Neutrophil (primary cell): ENCODE results near the gene PRKN.

ENCODE experiments used
- H3K27ac ChIP-seq: fragments of 200-600 bp; sonication (generic); 2 replicates; pipeline ENCODE4 v1.5.1; 2016; ENCODE audit warnings: mild to moderate bottlenecking, moderate library complexity
- H3K27me3 ChIP-seq: fragments of 200-600 bp; sonication (generic); 2 replicates; pipeline ENCODE4 v1.6.0; 2016; ENCODE audit warnings: mild to moderate bottlenecking
- H3K36me3 ChIP-seq: fragments of 200-600 bp; sonication (generic); 2 replicates; pipeline ENCODE4 v1.5.1; 2017
- H3K4me1 ChIP-seq, 2 experiments: fragments of 200-600 bp in 1 of 2; sonication (generic) in 1 of 2; 1 replicate in 1 of 2; 2 replicates in 1 of 2; pipeline versions ENCODE4 v1.5.1 to v1.6.1; 2013 to 2016; ENCODE audit warnings: low read depth in 1 of 2, low read length in 1 of 2, mild to moderate bottlenecking in 1 of 2, moderate library complexity in 1 of 2; ENCODE audit not compliant: control insufficient read depth in 1 of 2, insufficient read depth in 1 of 2
- H3K4me3 ChIP-seq, 2 experiments: fragments of 200-600 bp in 1 of 2; sonication (generic) in 1 of 2; 1 replicate in 1 of 2; 2 replicates in 1 of 2; pipeline ENCODE4 v1.5.1; 2013 to 2016; ENCODE audit warnings: low read depth in 1 of 2, low read length in 1 of 2, mild to moderate bottlenecking in 1 of 2, moderate library complexity in 1 of 2
- H3K9me3 ChIP-seq: fragments of 200-600 bp; sonication (generic); 2 replicates; pipeline ENCODE4 v1.5.1; 2016
- TF ChIP-seq, protein P1 (sequence below): fragments of 200-600 bp; sonication (generic); IDR thresholded peaks from 2 replicates; pipeline ENCODE4 v1.5.1; 2016; ENCODE audit warnings: antibody characterized with exemption

PRKN gene

DNA sequence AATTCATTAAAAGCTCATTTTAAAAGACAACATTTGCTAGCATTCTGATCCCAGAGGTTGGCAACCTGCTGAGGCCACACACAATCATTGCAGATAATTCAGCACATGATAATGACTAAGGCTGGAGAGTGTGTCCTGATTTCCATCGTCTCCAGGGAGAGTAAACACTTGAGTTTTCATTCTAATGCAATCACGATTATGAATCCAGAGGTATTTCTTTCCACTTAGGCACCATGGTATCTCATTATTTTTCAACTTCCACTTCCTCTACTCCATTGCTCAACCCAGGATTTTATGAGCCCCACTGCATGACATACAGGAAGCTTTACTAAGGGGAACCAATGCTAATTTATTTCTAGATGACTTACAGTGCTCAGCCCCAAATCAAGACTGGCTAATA, 1179.9 kb downstream of the PRKN start:
- no peaks in the 10 kb centered on the region for H3K4me1 ChIP-seq
- no peak overlapping the region for H3K4me3 ChIP-seq
- H3K27me3 ChIP-seq, result no peaks in the 10 kb centered on the region
- H3K27ac ChIP-seq, result no peak overlapping the region
- H3K36me3 ChIP-seq, result no peaks in the 10 kb centered on the region
- TF ChIP-seq, protein P1, sequence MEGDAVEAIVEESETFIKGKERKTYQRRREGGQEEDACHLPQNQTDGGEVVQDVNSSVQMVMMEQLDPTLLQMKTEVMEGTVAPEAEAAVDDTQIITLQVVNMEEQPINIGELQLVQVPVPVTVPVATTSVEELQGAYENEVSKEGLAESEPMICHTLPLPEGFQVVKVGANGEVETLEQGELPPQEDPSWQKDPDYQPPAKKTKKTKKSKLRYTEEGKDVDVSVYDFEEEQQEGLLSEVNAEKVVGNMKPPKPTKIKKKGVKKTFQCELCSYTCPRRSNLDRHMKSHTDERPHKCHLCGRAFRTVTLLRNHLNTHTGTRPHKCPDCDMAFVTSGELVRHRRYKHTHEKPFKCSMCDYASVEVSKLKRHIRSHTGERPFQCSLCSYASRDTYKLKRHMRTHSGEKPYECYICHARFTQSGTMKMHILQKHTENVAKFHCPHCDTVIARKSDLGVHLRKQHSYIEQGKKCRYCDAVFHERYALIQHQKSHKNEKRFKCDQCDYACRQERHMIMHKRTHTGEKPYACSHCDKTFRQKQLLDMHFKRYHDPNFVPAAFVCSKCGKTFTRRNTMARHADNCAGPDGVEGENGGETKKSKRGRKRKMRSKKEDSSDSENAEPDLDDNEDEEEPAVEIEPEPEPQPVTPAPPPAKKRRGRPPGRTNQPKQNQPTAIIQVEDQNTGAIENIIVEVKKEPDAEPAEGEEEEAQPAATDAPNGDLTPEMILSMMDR, result no peak
- H3K9me3 ChIP-seq, result no peaks in the 10 kb centered on the region

DNA sequence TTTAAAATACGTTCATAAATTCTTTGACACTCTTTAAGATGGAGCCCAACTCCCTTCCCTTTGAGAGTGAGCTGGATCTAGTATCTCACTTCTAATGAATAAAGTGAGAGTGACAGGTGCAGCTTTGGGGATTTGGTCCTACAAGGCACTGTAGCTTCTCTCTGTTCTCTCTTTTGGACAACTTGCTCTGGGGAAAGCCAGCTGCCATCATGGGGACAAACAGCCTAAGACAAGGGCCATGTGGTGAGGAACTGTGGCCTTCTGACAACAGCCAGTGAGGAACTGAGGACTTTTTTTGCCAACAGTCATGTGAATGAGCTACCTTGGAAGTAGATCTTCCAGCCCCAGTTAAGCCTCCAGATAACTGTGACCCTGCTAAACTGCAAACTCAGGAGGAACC, 1180.9 kb downstream of the PRKN start:
- no peaks in the 10 kb centered on the region for H3K36me3 ChIP-seq
- TF ChIP-seq, protein P1, result no peak
- H3K4me1 ChIP-seq, result no peaks in the 10 kb centered on the region
- no peak overlapping the region for H3K4me3 ChIP-seq
- no peak overlapping the region for H3K27ac ChIP-seq
- no peaks in the 10 kb centered on the region for H3K27me3 ChIP-seq
- no peaks in the 10 kb centered on the region for H3K9me3 ChIP-seq

DNA sequence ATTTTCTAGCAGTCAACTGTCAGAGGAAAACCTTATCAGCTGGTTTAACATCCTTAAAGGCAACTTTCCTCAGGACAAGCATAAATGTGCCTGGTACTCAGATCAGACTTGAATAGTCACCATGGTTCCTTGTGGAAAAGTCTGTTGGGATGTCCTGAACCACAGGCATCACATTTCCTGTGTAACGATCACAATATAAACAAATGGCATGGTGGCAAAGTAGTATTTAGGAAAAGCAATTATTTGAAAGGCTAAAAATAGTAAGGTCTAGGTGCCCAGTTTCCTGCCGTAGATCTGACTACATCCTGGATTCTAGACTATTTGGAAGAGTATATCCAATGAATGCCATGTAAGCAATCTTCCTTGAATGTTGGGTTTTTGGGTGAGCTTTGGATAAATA, 1181.8 kb downstream of the PRKN start:
- no peak overlapping the region for H3K27ac ChIP-seq
- no peaks in the 10 kb centered on the region for H3K9me3 ChIP-seq
- H3K27me3 ChIP-seq, result no peaks in the 10 kb centered on the region
- H3K4me3 ChIP-seq, result no peak overlapping the region
- TF ChIP-seq, protein P1, result no peak
- H3K4me1 ChIP-seq, result no peaks in the 10 kb centered on the region
- no peaks in the 10 kb centered on the region for H3K36me3 ChIP-seq

DNA sequence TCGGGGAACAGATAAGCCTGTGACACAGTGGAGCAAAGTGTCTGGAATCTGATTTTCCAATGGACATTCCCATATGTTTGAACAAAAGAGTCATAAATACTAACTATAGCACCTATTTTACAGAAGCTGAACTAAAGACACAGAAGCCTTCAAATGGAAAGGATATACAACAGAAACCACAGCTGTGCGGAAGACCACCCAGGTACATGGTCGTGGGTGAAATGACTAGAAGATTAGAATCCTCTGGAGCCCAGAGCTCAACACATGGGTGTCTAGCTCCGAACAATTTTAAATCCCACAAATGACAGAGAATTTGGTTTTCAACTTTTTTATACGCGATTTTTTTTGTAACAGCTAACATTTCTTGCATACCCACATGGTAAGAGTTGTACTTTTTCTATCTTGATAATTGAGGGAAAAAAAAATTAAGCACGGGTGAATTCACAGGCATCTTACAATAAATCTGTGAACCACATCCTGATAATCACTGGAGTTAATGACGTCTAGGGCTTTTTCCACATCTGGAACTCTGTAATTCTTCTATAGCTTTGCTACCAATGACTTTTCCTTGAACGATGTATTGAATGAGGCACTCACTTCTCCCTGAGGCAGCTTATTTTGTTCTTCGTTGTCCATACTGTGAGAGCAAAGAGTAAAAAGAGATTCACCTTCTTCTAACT, 1182.6 kb downstream of the PRKN start:
- Histone ChIP-seq H3K9me3 (no peaks in the 10 kb centered on the region), H3K27ac (no peak overlapping the region), H3K4me1 (no peaks in the 10 kb centered on the region), H3K27me3 (no peaks in the 10 kb centered on the region), H3K36me3 (no peaks in the 10 kb centered on the region), H3K4me3 (no peak overlapping the region)
- TF ChIP-seq, protein P1, result no peak

DNA sequence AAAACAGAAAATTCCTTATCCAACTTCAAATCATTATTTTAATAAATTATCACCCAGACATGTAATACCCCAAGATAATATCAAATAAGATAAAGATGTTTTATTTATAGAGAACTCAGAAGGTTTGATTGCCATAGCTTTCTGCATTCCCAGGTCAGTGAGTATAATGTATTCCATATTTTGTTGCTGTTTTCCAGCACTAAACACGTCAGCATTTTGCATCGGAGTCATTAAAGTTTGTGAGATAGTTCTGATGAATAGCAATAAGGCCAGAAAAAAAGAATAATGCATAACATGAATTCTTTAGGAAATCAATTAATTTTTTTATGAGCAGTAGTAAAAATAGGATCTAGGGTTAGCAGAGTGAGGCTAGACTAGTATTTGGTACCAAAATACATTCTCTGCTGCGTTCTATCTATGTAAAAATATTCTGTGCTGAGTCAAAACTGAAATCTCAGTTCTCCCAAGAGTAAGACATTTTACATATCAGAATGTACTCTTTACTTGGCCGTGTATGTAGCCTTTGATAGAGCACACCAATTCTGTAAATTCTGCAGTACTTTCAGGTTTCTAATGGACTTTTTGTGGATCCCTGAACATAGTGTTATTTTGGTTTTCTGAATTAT, 1183.8 kb downstream of the PRKN start:
- Histone ChIP-seq H3K36me3 (no peaks in the 10 kb centered on the region), H3K9me3 (no peaks in the 10 kb centered on the region), H3K4me1 (no peaks in the 10 kb centered on the region), H3K27me3 (no peaks in the 10 kb centered on the region), H3K4me3 (no peak overlapping the region), H3K27ac (no peak overlapping the region)
- TF ChIP-seq, protein P1, result no peak
